GM12801 (cell line): ENCODE data around the gene RGL1.

Experiments
- TF ChIP-seq, protein P1 (sequence below): IDR thresholded peaks from one replicate; pipeline ENCODE4 v1.5.1; 2011; ENCODE audit warnings: control low read depth; ENCODE audit not compliant: insufficient read length; ENCODE audit errors: extremely low read depth

Gene RGL1

DNA sequence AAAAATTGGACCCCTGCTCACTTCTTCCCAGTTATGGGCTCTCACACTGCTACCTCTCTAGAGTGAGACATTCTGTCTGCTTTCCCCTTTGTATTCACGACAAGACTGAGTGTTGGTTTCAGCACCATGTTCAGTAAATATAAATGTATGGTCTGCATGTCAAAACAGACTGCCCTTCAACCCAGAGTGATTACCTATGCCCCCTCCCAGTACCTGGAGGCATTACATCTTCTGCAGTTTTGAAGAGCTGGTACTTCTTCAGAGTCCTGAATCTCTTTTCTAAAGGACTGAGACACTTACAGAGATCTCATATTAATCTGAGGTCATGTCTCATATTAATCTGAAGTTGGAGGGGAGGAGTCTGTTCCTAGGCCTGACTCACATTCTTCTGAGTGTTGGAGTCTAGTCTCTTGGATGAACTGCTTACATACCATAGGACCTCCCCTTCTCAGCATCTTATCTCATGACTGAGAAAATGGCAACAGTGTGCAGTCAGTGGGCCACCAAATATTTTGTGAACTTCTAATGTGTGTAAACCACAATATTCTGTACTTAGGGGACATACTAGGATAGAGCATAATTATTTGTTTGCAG is 80.3 kb downstream of the RGL1 start:
- TF ChIP-seq, protein P1, sequence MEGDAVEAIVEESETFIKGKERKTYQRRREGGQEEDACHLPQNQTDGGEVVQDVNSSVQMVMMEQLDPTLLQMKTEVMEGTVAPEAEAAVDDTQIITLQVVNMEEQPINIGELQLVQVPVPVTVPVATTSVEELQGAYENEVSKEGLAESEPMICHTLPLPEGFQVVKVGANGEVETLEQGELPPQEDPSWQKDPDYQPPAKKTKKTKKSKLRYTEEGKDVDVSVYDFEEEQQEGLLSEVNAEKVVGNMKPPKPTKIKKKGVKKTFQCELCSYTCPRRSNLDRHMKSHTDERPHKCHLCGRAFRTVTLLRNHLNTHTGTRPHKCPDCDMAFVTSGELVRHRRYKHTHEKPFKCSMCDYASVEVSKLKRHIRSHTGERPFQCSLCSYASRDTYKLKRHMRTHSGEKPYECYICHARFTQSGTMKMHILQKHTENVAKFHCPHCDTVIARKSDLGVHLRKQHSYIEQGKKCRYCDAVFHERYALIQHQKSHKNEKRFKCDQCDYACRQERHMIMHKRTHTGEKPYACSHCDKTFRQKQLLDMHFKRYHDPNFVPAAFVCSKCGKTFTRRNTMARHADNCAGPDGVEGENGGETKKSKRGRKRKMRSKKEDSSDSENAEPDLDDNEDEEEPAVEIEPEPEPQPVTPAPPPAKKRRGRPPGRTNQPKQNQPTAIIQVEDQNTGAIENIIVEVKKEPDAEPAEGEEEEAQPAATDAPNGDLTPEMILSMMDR: no peak

DNA sequence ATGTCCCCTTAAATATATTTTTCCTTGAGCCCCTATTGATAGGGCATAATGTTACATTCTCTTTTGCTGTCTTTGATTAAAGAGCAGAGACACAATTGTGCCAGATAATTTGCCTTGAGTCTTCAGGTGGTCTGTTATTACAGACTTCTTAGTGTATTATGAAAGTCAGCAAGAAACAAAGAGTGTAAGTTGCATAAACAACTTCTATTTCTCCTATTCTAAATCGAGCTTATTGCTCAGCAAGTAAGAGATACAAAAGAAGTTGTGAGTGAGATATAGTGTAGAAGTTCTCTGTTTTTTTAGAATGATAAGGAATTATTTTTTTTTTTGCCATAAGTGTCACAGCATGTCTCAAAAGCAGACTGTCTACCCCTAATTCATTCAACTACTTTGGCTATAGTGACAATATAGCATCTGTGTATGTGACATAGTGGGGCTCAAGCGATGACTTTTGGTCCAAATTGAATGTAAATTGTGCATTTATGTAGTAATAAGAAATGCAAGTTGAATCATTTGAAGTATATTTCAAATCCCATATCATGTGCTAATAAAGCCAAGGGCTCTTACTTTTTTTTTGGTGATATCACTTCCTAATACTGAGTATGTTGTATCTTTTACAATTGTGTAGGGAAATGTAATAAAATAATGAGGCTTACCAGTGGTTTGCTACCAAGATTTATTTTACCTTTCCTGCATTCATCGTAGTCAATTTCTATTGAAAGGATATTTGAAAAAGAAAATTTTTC is 81.3 kb downstream of the RGL1 start:
- TF ChIP-seq, protein P1: no peak

DNA sequence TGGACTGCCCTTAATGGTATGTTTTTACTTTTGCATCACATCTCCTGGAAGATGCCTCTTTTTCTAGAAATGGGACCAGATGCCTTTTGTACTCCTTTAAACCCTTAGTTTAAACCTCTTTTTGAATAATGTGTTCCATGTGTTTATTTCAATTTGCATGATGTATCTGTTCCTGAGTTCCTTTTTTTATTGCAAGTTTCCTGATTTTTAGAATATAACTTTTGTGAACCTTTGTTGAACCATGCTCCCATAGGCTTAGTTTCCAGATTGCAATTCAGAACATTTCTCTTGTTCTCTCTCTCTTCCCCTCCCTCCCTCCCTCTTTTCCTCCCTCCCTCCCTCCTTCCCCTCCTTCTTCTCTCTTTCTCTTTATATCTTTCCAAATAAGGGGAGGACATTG is 81.9 kb downstream of the RGL1 start:
- TF ChIP-seq, protein P1: no peak

DNA sequence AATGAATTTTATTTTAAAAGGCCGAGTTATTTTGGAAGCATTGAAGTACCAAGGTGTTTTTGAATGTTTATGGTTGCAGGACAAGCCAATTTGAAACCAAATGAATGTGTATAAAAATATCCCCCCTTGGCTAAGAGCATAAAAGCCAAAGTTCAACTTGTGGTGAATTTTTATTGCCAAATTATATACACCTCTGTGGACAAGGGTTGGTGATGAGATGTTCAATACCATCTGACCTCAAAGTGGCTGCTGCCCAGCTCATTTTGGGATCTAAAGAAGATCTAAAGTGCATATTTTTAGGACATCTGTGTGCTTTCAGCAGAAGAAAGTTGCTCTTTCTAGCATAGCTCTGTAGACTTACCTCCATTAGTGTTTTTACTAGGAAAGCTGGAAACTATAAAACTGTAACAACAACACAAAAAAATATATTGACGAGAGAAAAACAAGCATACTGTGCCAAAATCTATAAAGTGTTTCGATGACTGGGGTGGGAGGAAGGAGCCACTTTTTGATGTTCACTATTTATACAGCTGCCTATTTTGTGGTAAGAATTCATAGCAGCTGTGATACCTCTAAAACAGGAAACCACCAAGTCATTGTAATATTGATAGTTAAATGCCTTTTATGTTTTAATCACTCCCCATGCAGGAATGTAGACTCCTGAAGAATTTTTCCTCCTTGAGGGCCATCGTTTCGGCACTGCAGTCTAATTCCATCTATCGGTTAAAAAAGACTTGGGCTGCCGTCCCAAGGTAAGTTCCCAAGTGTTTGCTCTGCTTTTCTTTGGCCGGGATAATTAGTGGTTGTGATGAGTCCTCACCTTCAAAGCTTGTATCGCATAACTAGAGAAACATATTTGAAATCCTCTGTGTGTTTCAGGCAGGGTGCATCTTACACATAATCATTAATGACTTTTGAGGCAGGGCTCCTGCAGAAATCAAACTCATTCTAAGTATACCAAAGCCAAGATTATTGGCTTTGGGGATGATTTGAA is 83.2 kb downstream of the RGL1 start:
- TF ChIP-seq, protein P1: no peak

DNA sequence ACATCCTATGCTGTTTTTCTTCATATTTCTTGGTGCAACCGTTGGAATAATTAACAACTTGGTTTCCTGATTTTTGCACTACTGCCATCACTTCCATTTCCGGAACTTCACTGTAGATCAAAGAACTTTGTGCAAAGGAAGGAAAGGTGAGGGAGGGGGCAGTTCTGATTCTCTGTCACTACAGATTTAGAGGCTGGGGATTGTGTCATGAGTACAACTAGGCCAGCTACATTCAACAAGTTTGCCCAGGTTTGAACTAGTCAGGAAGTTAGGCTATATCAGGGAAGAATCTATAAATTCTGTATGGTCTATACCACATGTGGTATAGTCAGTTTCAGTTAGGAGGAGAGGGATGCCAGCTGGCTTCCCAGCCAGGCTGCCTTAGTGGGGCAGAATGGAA is 84.2 kb downstream of the RGL1 start:
- TF ChIP-seq, protein P1: no peak

DNA sequence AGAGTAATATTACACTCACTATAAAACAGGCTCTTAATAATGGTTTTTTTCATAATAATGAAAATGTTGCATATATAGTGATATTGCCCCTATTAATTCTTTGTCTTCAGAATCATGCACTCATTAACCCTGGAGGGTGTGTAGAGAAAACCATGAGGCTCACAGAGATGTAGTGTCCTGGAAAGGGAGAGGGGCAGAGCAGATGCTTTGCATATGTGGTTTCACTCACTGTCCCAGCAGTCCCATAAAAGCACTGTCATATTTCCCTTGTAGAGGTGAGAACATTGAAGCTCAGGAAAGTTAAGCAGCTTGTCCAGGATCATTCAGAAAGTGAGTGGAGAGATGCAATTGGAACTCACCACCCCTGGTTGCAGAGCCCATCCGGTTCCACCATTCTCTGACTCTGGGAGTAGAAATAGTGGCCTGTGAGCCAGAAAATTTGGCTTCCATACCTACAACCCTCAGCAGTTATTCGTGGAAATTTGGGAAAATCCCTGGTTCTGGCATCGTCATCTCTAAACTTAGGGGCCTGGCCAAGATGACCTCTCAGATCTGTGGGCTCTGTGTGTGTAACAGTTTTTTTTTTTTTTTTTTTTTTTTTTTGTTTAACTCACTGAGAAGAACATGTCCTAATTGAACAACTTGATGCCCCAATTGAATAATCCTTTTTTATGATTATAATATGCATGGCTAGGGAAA is 86.4 kb downstream of the RGL1 start:
- TF ChIP-seq, protein P1: no peak

DNA sequence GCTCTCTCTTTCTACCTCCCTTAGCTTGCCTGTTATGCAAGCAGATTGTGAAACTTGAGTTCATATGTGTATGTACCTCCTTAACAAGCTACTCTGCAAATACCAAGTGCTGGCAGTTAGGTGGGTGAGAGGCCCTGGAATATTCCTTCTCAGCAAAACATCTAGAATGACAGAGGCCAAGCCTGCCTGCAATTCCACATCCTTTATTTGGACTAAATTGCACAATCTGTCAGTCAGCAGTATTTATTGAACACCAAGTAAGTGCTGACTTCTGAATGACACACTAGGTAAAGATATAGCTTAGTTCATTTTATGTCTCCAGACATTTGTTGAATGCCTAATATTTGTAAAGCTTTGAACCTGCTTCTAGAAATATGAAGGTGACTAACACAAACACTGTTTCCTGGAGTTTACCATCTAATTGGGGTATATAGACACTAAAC is 87.5 kb downstream of the RGL1 start:
- TF ChIP-seq, protein P1: no peak
